ENCODE measurements around the gene CORO6. TPM values are rescaled to one million over a fixed set of nuclear protein-coding genes. Genes with fewer than 3 reads are reported as not detected.
"Not testable (repeated sequence)": the region's sequence is repeated elsewhere in the genome, so short reads cannot be mapped to it uniquely, and the experiment has no call there.

CORO6 gene
- 1.7 TPM for polyA plus RNA-seq (2012; ENCODE audit: insufficient read depth, insufficient read length)

DNA sequence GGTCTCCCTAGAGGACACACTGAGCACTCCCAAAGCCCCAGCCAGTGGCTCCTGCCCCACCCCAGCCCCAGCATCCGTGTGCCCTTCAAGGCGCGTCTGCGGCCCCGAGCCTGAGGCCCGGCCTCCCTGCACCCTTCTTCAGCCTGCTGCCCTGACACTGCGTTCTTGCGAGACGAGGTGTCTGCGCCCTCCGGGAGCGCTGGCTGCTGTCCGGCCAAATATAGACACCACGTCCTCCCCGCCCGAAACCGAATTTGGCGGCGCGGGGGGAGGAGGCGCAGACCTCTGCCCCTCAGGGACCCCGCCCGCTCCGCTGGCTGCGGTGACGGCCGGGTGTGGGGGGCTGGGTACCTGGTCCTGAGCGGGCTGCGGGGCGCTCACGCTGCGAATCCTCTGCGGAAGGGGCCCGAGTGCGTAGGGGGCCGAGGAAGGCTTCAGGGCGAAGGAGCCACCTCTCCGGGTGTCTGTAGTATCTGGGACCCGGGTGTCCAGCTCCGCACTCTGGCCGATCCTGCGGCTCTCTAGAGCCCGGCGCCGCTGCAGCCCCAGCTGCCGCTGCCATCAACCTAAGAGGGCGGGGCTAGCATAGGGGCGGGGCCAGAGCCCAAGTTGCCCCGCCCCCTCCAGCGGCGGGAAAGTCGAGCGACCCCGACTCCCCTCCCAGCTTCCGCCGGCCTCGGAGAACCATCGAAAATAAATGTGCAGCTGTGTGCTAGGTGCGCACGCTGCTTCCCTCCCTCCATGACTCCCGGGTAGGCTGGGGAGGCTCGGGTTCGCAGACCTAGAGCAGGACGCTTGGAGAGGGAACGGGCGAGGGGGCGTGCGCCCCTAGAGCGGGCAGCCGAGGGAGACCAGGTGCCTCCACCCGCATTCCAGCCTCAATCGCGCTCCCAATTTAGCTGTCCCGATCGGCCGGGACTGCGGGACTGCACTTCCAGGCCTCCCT, at the start of gene CORO6:
TSS of gene CORO6 (minus strand) at position 576 of the 946 bp plus-strand sequence. CDS start 1,491 bp downstream, outside the sequence.
- no peak for DNase-seq (ENCODE audit: low read depth, low spot score)
- H3K4me3 ChIP-seq (ENCODE audit: low read length): no peak within 1 kb of the TSS

DNA sequence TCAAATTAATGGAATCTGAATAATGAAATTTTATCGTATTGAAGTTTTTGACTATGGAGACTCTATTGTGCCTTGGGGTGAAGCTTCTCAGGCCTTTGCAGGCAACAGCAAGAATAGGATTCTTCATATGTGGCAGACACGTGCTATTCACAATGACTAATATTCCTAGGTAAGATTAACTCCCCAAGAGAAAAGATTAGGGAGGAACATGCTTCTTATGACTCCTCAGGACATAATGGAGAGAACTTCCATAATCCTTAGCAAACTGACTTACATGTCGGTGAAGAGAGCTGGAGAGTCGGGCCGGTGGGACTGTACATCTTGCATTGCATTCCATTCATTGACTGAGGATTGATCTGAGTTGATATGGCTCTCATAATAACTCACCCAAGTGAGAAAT, 48.9 kb upstream of the CORO6 start:
- H3K4me3 ChIP-seq (ENCODE audit: low read length): no peak overlapping the region
- DNase-seq (ENCODE audit: low read depth, low spot score): no peak

DNA sequence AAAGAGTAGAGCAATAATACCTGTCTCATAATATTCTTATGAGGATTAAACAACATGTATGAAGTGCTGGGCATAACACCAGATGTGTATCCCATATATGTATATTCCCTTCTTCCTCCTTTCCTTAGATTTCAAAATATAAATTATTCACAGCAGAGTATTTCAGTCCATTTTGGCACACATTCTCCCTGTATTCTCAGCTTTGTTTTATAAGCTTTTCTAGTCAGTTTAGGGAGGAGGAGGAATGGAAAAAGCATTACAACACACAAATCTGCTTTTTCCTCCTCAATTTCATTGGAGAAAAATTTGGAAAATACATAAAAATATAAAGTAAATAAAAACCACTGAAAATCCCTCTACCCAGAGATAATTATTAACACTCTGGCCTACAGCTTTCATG, 46.6 kb upstream of the CORO6 start:
- DNase-seq (ENCODE audit: low read depth, low spot score): no peak

DNA sequence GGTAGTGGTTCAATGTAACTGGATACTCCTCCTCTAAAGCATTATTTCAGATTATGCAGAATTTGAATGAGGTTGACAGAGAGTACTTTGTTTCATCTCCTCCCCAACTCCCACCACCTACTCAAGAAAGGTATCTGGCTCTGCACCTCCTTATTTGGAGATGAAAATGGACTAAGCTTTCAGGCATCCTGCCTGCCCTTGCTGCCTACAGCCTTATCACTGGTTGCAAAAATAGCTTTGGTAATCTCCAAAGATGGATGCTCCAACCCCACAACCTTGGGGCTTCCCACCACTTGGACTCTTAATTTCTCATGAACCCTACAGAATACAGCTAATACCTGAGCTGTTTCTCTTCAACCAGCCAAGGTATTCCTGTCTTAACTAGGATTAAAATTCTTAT, 45.3 kb upstream of the CORO6 start:
- no peak overlapping the region for H3K4me3 ChIP-seq (ENCODE audit: low read length)
- DNase-seq (ENCODE audit: low read depth, low spot score): no peak

More for the DNA sequence above, 46.6 kb upstream of the CORO6 start:
- H3K4me3 ChIP-seq (ENCODE audit: low read length): no peak overlapping the region

DNA sequence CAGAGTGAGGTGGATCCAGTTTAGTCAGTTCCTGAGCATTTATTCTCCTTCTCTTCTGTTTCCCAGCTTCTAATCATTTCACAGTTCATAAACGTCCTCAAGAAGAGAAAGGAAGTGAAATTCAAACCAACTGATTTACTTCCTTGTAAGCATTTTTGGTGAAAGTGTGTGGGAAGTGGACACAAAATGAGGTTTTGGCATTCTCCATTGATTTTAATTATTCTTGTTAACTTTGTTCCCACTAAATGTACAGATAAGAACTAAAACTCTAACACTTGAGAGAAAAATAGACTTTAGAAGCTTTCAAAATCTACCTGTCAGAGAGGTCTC, 42.7 kb upstream of the CORO6 start:
- no peak overlapping the region for H3K4me3 ChIP-seq (ENCODE audit: low read length)
- no peak for DNase-seq (ENCODE audit: low read depth, low spot score)

DNA sequence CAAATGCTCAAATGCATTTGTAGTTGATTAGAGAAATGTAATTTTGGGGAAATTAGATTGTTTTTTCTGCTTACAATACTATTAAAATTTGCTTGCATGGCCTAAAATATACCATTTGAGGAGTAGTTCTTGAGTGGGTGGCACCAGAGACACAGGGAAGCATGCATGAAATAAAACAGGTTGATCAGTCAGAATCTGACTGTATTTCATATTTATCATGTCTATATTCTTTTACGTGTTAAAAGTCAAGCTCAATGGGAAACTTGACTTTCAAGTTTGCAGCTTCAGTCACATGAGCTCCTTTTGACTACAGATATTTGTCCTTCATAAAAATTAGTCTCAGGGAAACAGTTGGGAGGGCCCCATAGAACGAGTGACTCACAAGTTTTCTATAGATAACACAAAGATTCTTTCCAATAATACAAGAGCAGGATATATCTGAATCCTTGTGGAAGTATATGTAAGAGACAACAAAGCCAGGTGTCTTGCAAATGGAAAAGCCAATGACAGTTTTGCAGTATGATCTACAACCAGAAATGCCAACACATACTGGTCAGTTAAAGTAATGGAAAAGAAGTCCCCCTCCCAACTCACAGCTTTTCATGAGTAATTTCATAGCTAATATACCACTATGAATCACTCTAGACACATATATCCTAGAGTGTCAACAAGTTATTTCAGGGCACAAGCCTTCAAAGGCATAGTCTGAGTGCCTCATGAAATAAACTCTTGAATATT, 42.2 kb upstream of the CORO6 start:
- H3K4me3 ChIP-seq (ENCODE audit: low read length): no peak overlapping the region
- no peak for DNase-seq (ENCODE audit: low read depth, low spot score)

DNA sequence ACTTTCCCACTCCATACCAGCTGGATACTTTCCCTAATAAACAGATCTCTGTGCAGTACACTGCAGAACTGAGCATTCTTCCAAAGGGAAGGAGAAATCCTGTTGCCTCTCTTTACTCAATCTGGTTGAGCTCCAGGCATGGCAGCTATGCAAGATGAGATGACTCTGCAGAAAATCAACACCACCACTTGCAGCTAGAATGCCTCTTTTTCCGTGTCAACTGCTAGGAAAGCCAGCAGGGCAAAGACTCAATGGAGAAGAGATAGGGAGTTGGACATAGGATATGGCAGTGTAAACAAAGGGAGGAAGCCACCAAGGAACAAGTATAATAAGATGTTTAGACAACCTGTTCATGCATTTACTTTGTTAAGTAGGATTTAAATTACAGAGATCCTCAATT, 40.4 kb upstream of the CORO6 start:
- no peak overlapping the region for H3K4me3 ChIP-seq (ENCODE audit: low read length)
- DNase-seq (ENCODE audit: low read depth, low spot score): no peak

DNA sequence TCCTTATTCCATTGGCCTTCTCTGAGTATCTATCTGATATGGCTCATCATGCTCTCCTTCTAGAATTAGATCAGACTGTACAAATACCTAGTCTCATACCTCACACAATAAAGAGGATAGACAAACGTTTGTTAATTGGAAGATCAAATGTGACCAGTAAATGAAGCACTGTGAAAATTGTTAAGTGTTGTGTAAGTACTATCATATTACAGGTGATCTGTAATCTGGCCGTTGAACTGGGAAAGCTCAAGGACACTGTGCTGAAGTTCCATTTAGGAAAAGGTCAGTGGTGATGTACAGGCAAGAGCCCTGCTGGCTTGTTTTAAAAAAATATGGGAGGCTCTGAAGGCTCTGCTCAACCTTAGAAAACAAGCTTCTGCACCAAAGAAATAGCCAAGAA, 38.5 kb upstream of the CORO6 start:
- no peak overlapping the region for H3K4me3 ChIP-seq (ENCODE audit: low read length)
- DNase-seq (ENCODE audit: low read depth, low spot score): no peak

DNA sequence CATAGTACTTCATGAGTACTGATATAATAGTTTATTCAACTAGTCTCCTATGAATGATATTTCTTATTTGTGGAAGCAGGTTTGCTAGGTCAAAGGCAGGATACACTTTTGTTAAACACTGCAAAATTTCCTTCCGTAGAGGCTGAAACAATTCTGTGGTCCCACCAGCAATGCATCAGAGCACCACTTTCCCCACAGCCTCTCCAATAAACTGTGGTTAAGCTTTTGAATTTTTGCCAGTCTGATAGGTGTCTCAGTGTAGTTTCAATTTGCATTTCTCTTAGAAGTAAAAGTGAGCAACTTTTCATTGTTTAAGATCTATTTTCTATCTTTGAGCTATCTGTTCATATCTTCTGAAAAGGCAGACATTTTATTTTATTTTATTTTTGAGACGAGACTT, 36.4 kb upstream of the CORO6 start:
- H3K4me3 ChIP-seq (ENCODE audit: low read length): no peak overlapping the region; the same call in 1 of the 2 replicates
- peak; percentile 77 for DNase-seq (ENCODE audit: low read depth, low spot score)

DNA sequence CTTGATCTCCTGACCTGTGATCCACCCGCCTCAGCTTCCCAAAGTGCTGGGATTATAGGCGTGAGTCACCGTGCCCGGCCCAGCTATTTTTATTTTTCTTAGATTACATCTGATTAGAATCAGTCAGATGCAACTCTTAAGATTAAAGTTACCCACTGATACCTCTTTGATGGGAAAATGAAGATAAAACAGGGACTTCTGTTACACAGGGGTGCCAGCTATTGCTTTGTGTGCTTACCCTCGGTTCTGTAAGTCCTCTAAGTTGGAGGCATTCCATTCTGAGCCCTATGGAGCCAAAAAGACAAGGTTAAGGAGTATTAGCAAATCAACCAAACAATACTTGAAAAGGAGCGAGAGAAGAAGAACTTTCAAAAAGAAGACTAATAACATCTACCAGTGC, 32.6 kb upstream of the CORO6 start:
- no peak for DNase-seq (ENCODE audit: low read depth, low spot score)
- H3K4me3 ChIP-seq (ENCODE audit: low read length): no peak overlapping the region

DNA sequence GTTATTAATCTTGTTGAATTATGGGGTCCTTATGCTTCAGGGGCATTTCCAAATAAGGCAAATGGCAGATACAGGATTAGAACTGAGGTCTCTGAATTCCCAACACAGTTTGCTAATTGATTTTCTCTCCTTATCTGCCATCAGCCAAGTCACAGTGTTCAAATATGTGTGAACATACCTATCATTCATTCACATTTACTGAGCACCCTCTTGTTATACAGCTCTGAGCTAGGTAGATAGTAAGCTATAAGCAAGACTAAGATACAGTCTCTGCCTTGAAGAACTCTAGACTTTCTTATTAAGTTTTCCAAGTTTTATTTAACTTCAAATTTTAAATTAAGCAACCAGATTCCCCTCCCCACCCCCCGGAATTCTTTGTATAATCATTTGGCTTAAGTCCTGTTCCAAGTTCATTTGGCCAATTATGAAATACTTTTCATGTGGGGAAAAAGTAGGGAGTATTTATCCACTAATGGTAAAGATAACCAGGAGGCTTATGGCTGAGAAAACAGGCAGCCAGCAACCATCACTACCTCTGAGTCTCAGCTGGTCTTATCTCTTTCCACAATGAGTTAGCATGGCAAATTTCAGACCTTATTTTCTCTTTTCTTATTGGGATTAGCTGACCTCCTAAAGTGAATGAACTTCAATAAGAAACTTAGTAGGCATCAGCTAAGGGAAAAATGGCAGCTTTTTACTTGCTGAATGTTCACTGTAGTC, 31.4 kb upstream of the CORO6 start:
- DNase-seq (ENCODE audit: low read depth, low spot score): no peak
- H3K4me3 ChIP-seq (ENCODE audit: low read length): no peak overlapping the region

DNA sequence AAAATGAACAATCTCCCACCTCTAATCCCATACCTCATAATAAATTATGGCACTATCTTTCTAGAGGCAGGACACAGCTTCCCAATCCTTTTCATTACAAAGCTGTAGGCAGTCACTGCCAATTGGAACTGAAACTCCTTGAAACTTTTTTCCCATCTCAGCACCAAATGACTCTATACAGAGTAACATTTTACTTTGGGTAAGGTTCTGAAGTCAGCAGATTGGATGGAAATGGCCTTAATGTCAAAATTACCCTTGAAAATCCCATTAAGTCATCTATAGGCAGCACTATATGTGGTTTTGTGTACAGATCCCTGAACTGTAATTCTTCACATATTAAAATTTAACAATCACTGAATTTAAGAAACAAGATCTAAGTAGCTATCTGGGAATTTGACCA, 30.3 kb upstream of the CORO6 start:
- no peak for DNase-seq (ENCODE audit: low read depth, low spot score)
- H3K4me3 ChIP-seq (ENCODE audit: low read length): no peak overlapping the region

DNA sequence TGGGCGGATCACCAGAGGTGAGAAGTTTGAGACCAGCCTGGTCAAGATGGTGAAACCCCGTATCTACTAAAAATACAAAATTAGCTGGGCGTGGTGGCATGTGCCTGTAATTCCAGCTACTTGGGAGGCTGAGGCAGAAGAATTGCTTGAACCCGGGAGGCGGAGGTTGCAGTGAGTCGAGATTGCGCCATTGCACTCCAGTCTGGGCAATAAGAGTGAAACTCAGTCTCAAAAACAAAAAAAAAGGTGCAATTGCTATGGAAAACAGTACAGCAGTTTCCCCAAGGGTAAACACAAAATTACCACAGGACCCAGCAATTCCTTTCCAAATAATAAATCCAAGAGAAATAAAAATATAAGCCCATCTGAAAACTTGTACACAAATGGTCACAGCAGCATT, 29.2 kb upstream of the CORO6 start:
- not testable (repeated sequence) for H3K4me3 ChIP-seq (ENCODE audit: low read length); DNase-seq (ENCODE audit: low read depth, low spot score)

DNA sequence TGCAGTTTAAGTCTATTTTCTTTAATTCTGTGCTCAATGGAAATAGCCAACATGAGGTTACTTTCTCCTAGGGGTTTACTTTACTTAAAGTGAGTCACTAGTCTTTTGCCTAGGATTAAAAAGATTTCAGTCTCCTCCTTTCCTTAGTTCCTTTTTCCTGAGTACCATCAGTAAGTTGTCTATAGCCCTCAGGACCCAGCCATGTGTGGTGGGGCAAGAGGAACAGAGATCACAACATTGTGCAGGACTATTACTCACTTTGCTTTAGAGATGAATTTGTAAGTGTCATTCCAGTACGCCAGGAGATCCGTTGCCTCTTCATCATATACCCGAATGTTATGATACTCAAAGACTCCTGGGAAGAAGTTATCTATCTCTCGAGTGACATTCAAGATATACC, 27.7 kb upstream of the CORO6 start:
- no peak overlapping the region for H3K4me3 ChIP-seq (ENCODE audit: low read length)

DNA sequence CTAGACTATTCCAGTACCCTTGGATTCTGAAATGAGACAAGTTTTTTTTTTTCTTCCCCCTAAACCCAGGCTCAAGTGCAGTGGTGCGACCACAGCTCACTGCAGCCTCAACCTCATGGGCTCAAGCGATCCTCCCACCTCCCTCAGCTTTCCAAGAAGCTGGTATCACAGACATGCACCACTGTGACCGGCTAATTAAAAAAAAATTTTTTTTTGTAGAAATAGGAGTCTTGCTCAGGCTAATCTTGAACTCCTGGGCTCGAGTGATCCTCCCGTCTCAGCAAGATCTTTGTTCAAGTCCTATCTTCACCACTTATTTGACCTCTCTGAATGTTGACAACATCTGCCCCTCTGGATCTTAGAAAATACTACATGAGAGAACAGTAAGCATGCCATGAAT, 26.6 kb upstream of the CORO6 start:
- no peak overlapping the region for H3K4me3 ChIP-seq (ENCODE audit: low read length)
- DNase-seq (ENCODE audit: low read depth, low spot score): no peak

More for the DNA sequence above, 27.7 kb upstream of the CORO6 start:
- no peak for DNase-seq (ENCODE audit: low read depth, low spot score)

DNA sequence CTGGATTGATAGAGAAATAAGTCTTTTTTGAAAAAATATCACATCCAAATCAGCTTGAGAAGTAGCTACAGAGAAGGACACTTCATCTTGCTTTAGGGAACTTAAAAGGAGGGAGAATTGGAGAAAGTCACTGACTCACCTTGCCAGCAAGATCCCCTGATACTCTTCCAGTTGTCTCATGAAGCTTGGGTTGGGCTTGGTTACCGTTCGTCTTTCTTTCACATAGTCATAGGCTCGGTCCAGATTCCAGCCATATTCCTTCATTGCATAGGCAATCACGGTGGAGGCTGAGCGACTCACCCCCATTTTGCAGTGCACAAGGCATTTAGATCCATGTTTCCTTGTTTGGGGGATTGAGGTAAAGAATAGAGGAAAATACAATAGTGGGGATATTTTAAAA, 25.3 kb upstream of the CORO6 start:
- no peak for DNase-seq (ENCODE audit: low read depth, low spot score)
- H3K4me3 ChIP-seq (ENCODE audit: low read length): no peak overlapping the region

DNA sequence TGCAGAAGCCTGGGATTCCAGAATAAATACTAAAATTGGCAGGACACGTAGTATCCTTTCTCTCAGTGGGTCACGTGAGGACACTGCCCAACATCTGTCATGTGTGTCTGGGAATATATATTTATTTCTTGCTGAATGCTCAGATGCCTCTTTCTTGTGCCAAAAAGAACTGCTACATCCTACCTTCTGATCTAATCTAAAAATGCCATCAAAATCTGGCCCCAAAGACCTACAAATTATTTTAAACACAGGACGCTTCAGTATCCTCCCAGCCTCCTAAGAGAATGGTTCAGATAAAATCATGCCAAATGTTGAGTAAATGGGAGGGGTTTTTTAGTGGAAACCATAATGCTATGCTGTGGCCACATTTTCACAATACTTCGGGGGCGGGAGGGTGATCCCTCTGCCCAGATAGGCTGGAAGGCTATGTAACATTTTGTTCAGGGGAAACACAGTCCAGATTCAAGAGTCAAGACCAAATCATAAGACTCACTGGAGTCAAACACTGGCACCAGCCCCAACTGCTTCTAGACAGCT, 22.9 kb upstream of the CORO6 start:
- no peak for DNase-seq (ENCODE audit: low read depth, low spot score)
- H3K4me3 ChIP-seq (ENCODE audit: low read length): no peak overlapping the region

DNA sequence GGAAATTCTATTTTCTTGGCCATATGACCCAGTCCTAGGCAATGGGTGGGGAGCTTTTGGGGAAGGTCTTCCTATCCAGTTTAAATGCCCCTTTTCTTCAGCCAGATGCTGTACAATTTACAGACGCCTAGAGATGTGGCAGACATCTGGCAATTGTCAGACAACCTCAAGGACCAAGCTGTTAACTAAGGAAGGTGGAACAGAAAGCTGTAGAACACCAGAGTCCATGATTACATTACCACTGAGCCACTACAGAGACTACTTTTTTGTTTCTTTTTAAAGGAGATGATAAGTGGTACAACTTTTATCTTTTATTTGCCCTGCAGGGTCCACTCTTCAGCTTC, 21.1 kb upstream of the CORO6 start:
- no peak overlapping the region for H3K4me3 ChIP-seq (ENCODE audit: low read length)
- no peak for DNase-seq (ENCODE audit: low read depth, low spot score)

DNA sequence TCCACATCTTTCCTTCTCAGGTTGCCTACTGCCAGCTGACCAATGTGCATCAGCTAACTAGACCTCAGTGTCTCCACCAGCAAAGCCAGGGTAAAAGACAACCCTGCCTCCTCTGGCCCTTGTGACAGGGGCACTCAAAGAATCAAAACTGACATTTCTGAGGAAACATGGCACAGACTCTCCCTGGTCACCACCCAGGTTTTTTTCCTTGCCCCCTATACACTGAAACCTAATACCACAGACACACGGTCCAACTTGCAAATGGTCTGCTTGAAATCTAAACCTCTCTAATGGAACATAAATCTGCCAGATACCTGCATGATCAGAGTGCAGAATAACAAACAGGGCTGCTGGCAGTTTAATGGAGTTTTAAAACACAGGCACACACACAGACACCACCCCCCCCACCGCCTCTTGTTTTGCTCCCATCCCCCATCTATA, 19.5 kb upstream of the CORO6 start:
- no peak overlapping the region for H3K4me3 ChIP-seq (ENCODE audit: low read length)
- DNase-seq (ENCODE audit: low read depth, low spot score): no peak
